HS-27A (cell line): ENCODE measurements around the gene PPP1R9A.

Experiments used
- DNase-seq: peaks from one replicate; pipeline ENCODE4 v3.0.0-alpha.2; 2012; ENCODE audit warnings: low read depth, missing footprints

Gene PPP1R9A

GRCh38 chr7:95319570-95319969, 412.2 kb downstream of the PPP1R9A start:
- no peak for DNase-seq

GRCh38 chr7:95320651-95321050, 413.3 kb downstream of the PPP1R9A start:
- DNase-seq = no peak

- no peak for DNase-seq
These were observed 414.3 kb downstream of the PPP1R9A start for GRCh38 chr7:95321720-95322119.

- no peak for DNase-seq
These were observed 415.0 kb downstream of the PPP1R9A start for GRCh38 chr7:95322396-95322795.

- DNase-seq = no peak
These were observed 415.5 kb downstream of the PPP1R9A start for GRCh38 chr7:95322854-95323253.

- DNase-seq = no peak
These were observed 416.2 kb downstream of the PPP1R9A start for GRCh38 chr7:95323410-95324129.

- no peak for DNase-seq
These were observed 417.0 kb downstream of the PPP1R9A start, which contains the start of gene PON1 for GRCh38 chr7:95324431-95324830. Gene PON1, minus strand, starts transcription at chr7:95324532. Its CDS starts 57 bp downstream, at chr7:95324475.

GRCh38 chr7:95327356-95327755, 420.0 kb downstream of the PPP1R9A start:
- no peak for DNase-seq

- no peak for DNase-seq
These were observed 423.0 kb downstream of the PPP1R9A start for GRCh38 chr7:95330204-95330960.

GRCh38 chr7:95330961-95331337, 423.6 kb downstream of the PPP1R9A start:
- no peak for DNase-seq

GRCh38 chr7:95334447-95334846, 427.1 kb downstream of the PPP1R9A start:
- no peak for DNase-seq

- peak; percentile 34 for DNase-seq
These were observed 427.7 kb downstream of the PPP1R9A start for GRCh38 chr7:95335093-95335492.

- no peak for DNase-seq
These were observed 431.4 kb downstream of the PPP1R9A start for GRCh38 chr7:95338832-95339231.

GRCh38 chr7:95340491-95340890, 433.1 kb downstream of the PPP1R9A start:
- no peak for DNase-seq

- DNase-seq = no peak
These were observed 434.6 kb downstream of the PPP1R9A start for GRCh38 chr7:95342029-95342428.

GRCh38 chr7:95342642-95343307, 435.4 kb downstream of the PPP1R9A start:
- no peak for DNase-seq
